HepG2 (cell line): ENCODE data around the gene NTN5. TPM values are rescaled to one million over a fixed set of nuclear protein-coding genes. Genes with fewer than 3 reads are reported as not detected.

Experiments used
- ATAC-seq: fragments of 200-7000 bp; cut with Tn5 transposase; 3 replicates; pipeline ENCODE4 v1.9.1; 2020; ENCODE audit warnings: mild to moderate bottlenecking, moderate library complexity
- BruUV-seq: library from RNA; stranded (reverse); fragments of 400-500 nt; replicated peaks from 2 replicates; lab custom pipeline; 2021; lab: Mats Ljungman, UMichigan
- CTCF ChIA-PET: fragments of 300-600 bp; formaldehyde crosslinking; extraction: SDS; loops from one replicate; lab custom pipeline; 2021; ENCODE audit warnings: low total read pairs, inconsistent platforms, low intra/inter-chr PET ratio; lab: Yijun Ruan, JAX
- POLR2A ChIA-PET: fragments of 350-600 bp; sonication (Branson Sonifier 250); formaldehyde crosslinking; loops from one replicate; lab custom pipeline; 2020; ENCODE audit warnings: antibody characterized with exemption, inconsistent platforms; lab: Yijun Ruan, JAX
- DNase-seq: peaks from one replicate; pipeline ENCODE4 v3.0.0-alpha.2; 2015; ENCODE audit warnings: low spot score
- FAIRE-seq: peaks from 3 replicates; lab custom pipeline; 2011; peaks lifted over from hg19 to GRCh38; lab: Jason Lieb, UNC
- H2AFZ ChIP-seq: one replicate; pipeline ENCODE4 v1.6.1; 2011; ENCODE audit warnings: low read length, inconsistent platforms
- H3K27ac ChIP-seq: fragments of 300-600 bp; 3 replicates; pipeline ENCODE4 v1.8.0; 2011; ENCODE audit warnings: mixed run types, mild to moderate bottlenecking, mixed read lengths, low read length, inconsistent platforms; ENCODE audit not compliant: insufficient read depth; ENCODE audit errors: extremely low read length
- H3K27me3 ChIP-seq, 2 experiments: fragments of 200-600 bp in 1 of 2; 2 replicates in 1 of 2; 3 replicates in 1 of 2; pipeline versions ENCODE4 v1.6.0 to v1.8.0; 2011; ENCODE audit warnings: low read length in 2 of 2, mild to moderate bottlenecking in 2 of 2, moderate library complexity in 2 of 2, inconsistent platforms in 1 of 2; ENCODE audit not compliant: insufficient read depth in 2 of 2, control insufficient read depth in 1 of 2
- H3K36me3 ChIP-seq, 2 experiments: fragments of 200-600 bp in 1 of 2; replicated peaks in 1 of 2; 2 replicates in 1 of 2; 3 replicates in 1 of 2; pipeline versions ENCODE4 v1.5.1 to v1.8.0; 2011; ENCODE audit warnings: low read length in 2 of 2, inconsistent platforms in 1 of 2; ENCODE audit not compliant: insufficient read depth in 2 of 2, control insufficient read depth in 1 of 2
- H3K4me1 ChIP-seq: 2 replicates; pipeline ENCODE4 v1.5.1; 2012; ENCODE audit warnings: low read length, inconsistent platforms; ENCODE audit not compliant: insufficient read depth
- H3K4me2 ChIP-seq: 2 replicates; pipeline ENCODE4 v1.6.0; 2011; ENCODE audit warnings: low read depth, low read length, inconsistent platforms
- H3K4me3 ChIP-seq, 3 experiments: fragments of 200-600 bp in 1 of 3; sonication (generic), shearing (Covaris generic) in 1 of 3; replicated peaks in 1 of 3; 2 replicates each; pipeline ENCODE4 v1.5.1; 2011 to 2016; ENCODE audit warnings: low read length in 3 of 3, inconsistent platforms in 2 of 3, low read depth in 2 of 3, mild to moderate bottlenecking in 2 of 3, control low read depth in 1 of 3, mixed read lengths in 1 of 3; ENCODE audit not compliant: insufficient read depth in 1 of 3
- H3K79me2 ChIP-seq: one replicate; pipeline ENCODE4 v1.6.1; 2011; ENCODE audit warnings: low read length, inconsistent platforms; ENCODE audit not compliant: insufficient read depth
- H3K9ac ChIP-seq: 2 replicates; pipeline ENCODE4 v1.6.0; 2011; ENCODE audit warnings: mild to moderate bottlenecking, low read depth, low read length, inconsistent platforms; ENCODE audit not compliant: insufficient read depth
- H3K9me3 ChIP-seq: 2 replicates; pipeline ENCODE4 v1.5.1; 2012; ENCODE audit warnings: mild to moderate bottlenecking, low read length
- H4K20me1 ChIP-seq: 2 replicates; pipeline ENCODE4 v1.6.0; 2011; ENCODE audit warnings: inconsistent platforms, mild to moderate bottlenecking, low read length, moderate library complexity; ENCODE audit not compliant: insufficient read depth
- CAMTA2 ChIP-seq: sonication (generic); formaldehyde crosslinking; IDR thresholded peaks from 2 replicates; pipeline ENCODE4 v1.4.0; 2020; ENCODE audit warnings: mild to moderate bottlenecking, missing genetic modification reagents, borderline replicate concordance
- HDAC1 ChIP-seq: sonication (generic); formaldehyde crosslinking; IDR thresholded peaks from 2 replicates; pipeline ENCODE4 v1.5.1; 2020; ENCODE audit warnings: mild to moderate bottlenecking, missing genetic modification reagents
- NR3C1 ChIP-seq: sonication (generic); formaldehyde crosslinking; IDR thresholded peaks from 2 replicates; pipeline ENCODE4 v1.4.0; 2020; ENCODE audit warnings: missing genetic modification reagents
- PPARG ChIP-seq: conservative IDR thresholded peaks from 2 replicates; pipeline ENCODE4 v1.6.1; 2016; ENCODE audit warnings: missing biosample characterization, missing genetic modification reagents
- RFX1 ChIP-seq: fragments of 450-650 bp; IDR thresholded peaks from 2 replicates; pipeline ENCODE4 v1.6.1; 2017
- TFDP1 ChIP-seq: IDR thresholded peaks from 2 replicates; pipeline ENCODE4 v1.6.1; 2016; ENCODE audit warnings: missing compliant biosample characterization, missing genetic modification reagents, borderline replicate concordance
- ZBTB38 ChIP-seq: sonication (generic); formaldehyde crosslinking; IDR thresholded peaks from 2 replicates; pipeline ENCODE4 v1.5.1; 2020; ENCODE audit warnings: mild to moderate bottlenecking, missing genetic modification reagents
- ZMYM2 ChIP-seq: sonication (generic); formaldehyde crosslinking; IDR thresholded peaks from 2 replicates; pipeline ENCODE4 v1.8.0; 2022; ENCODE audit warnings: mild to moderate bottlenecking, missing genetic modification reagents
- ZNF136 ChIP-seq: sonication (generic); formaldehyde crosslinking; IDR thresholded peaks from 2 replicates; pipeline ENCODE4 v1.8.1; 2022; ENCODE audit warnings: low read depth, mild to moderate bottlenecking, moderate library complexity, missing genetic modification reagents
- ZNF280D ChIP-seq: sonication (generic); formaldehyde crosslinking; IDR thresholded peaks from 2 replicates; pipeline ENCODE4 v1.5.1; 2020; ENCODE audit warnings: mild to moderate bottlenecking, missing genetic modification reagents
- ZNF576 ChIP-seq: sonication (generic); formaldehyde crosslinking; IDR thresholded peaks from 2 replicates; pipeline ENCODE4 v1.4.0; 2020; ENCODE audit warnings: mild to moderate bottlenecking, missing genetic modification reagents
- ZNF75D ChIP-seq: sonication (generic); formaldehyde crosslinking; IDR thresholded peaks from 2 replicates; pipeline ENCODE4 v1.8.1; 2023; ENCODE audit warnings: missing genetic modification reagents, mild to moderate bottlenecking, borderline replicate concordance
- WGBS: methylation state at CpG from one replicate; pipeline ENCODE4 v1.1.6; 2017; ENCODE audit warnings: low lambda C conversion rate; 5-methylcytosine and 5-hydroxymethylcytosine counted together
- in situ Hi-C: cut with HindIII; loops from 2 replicates; pipeline ENCODE4 v1.10.0; 2017; ENCODE audit warnings: low pct_unique_long_range_greater_than_20kb; ENCODE audit not compliant: extremely low pct_ligation_motif_present
- intact Hi-C: fragments of 100-400 bp; cut with micrococcal nuclease; formaldehyde crosslinking; loops from one replicate; pipeline ENCODE4 v1.10.0; 2022; ENCODE audit not compliant: unreplicated experiment
- polyA plus RNA-seq, 8 experiments: library from polyadenylated mRNA; depleted of rRNA in 3 of 8; stranded (reverse) in 7 of 8; unstranded in 1 of 8; fragments of >200 nt; fragmentation: Illumina TruSeq in 4 of 8; extraction: Trizol in 4 of 8; gene quantifications; 2 replicates each; pipeline versions ENCODE4 v1.2.1 to v1.2.3, GENCODE V29; 2011 to 2016; ENCODE audit warnings: low read depth in 4 of 8, missing spikeins in 1 of 8, mixed read lengths in 1 of 8; ENCODE audit not compliant: insufficient read depth in 1 of 8
- total RNA-seq, 5 experiments: library from RNA; depleted of rRNA; stranded (reverse); fragments of >200 nt; fragmentation: Illumina TruSeq; extraction: Trizol; gene quantifications; 2 replicates each; pipeline ENCODE4 v1.2.3, GENCODE V29; 2016; ENCODE audit warnings: low read depth in 1 of 5
- TF ChIP-seq, protein P1 (sequence below): sonication (generic); formaldehyde crosslinking; IDR thresholded peaks from 2 replicates; pipeline ENCODE4 v1.5.0; 2020; ENCODE audit warnings: missing genetic modification reagents, mild to moderate bottlenecking, borderline replicate concordance
- TF ChIP-seq, protein P2 (sequence below): sonication (generic); formaldehyde crosslinking; IDR thresholded peaks from 2 replicates; pipeline ENCODE4 v1.9.0; 2021; ENCODE audit warnings: missing genetic modification reagents, borderline replicate concordance

NTN5 gene
- total and polyA plus RNA-seq, 2 of the 13 experiments (the other 11 are each of a cell fraction or from before 2014, with no cell fraction given) = 0.05 TPM; not detected in 1

- ATAC-seq = no peak; the same call in 2 of the 3 replicates
- Histone ChIP-seq H3K27me3 (no peaks in the 10 kb centered on the region; a peak in 1 of 5 replicates), H3K9me3 (no peaks in the 10 kb centered on the region), H3K27ac (peak within 1 kb of the TSS; percentile 26), H3K4me1 (peaks cover 36% of the 10 kb centered on the region), H3K36me3 (peaks cover 15 to 28% of the 10 kb centered on the region in 2 experiments), H4K20me1 (peaks cover 38% of the 10 kb centered on the region), H3K9ac (no peak within 1 kb of the TSS), H3K4me3 (no peak within 1 kb of the TSS), H3K4me2 (no peak within 1 kb of the TSS), H3K79me2 (peaks cover 29% of the 10 kb centered on the region), H2AFZ (no peak within 1 kb of the TSS)
- CTCF ChIA-PET = no interaction called here
- intact Hi-C loops (no loop called here), in situ Hi-C loops (no loop called here)
- 70% methylated on average over 21 of the region's 31 CpGs for WGBS
- no peak for FAIRE-seq
- no TSS peak for BruUV-seq
- POLR2A ChIA-PET = interaction anchor here (1.0 to 1.3 kb wide), 3 partner anchors 10 to 26 kb away, joined by 3 read pairs; no protein-coding TSS in a partner anchor
- no peak for DNase-seq
- no peak for TF ChIP-seq HDAC1
- TF ChIP-seq CAMTA2 (CRISPR knock-in tag) = no peak
- no peak for TF ChIP-seq ZBTB38 (CRISPR knock-in tag)
- no peak for TF ChIP-seq ZNF280D (CRISPR knock-in tag)
- TF ChIP-seq, protein P1, sequence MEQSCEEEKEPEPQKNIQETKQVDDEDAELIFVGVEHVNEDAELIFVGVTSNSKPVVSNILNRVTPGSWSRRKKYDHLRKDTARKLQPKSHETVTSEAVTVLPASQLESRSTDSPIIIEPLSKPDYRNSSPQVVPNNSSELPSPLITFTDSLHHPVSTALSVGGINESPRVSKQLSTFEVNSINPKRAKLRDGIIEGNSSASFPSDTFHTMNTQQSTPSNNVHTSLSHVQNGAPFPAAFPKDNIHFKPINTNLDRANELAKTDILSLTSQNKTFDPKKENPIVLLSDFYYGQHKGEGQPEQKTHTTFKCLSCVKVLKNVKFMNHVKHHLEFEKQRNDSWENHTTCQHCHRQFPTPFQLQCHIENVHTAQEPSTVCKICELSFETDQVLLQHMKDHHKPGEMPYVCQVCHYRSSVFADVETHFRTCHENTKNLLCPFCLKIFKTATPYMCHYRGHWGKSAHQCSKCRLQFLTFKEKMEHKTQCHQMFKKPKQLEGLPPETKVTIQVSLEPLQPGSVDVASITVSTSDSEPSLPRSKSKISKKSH (CRISPR knock-in tag) = no peak
- TF ChIP-seq, protein P2, sequence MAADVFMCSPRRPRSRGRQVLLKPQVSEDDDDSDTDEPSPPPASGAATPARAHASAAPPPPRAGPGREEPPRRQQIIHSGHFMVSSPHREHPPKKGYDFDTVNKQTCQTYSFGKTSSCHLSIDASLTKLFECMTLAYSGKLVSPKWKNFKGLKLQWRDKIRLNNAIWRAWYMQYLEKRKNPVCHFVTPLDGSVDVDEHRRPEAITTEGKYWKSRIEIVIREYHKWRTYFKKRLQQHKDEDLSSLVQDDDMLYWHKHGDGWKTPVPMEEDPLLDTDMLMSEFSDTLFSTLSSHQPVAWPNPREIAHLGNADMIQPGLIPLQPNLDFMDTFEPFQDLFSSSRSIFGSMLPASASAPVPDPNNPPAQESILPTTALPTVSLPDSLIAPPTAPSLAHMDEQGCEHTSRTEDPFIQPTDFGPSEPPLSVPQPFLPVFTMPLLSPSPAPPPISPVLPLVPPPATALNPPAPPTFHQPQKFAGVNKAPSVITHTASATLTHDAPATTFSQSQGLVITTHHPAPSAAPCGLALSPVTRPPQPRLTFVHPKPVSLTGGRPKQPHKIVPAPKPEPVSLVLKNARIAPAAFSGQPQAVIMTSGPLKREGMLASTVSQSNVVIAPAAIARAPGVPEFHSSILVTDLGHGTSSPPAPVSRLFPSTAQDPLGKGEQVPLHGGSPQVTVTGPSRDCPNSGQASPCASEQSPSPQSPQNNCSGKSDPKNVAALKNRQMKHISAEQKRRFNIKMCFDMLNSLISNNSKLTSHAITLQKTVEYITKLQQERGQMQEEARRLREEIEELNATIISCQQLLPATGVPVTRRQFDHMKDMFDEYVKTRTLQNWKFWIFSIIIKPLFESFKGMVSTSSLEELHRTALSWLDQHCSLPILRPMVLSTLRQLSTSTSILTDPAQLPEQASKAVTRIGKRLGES (CRISPR knock-in tag) = no peak
- no peak for TF ChIP-seq PPARG (CRISPR knock-in tag)
- no peak for TF ChIP-seq ZMYM2
- TF ChIP-seq TFDP1 (CRISPR knock-in tag) = no peak
- TF ChIP-seq ZNF75D (CRISPR knock-in tag) = no peak
- TF ChIP-seq ZNF576 (CRISPR knock-in tag) = no peak
- no peak for TF ChIP-seq ZNF136 (CRISPR knock-in tag)
- TF ChIP-seq NR3C1 (CRISPR knock-in tag) = no peak
- TF ChIP-seq RFX1 = no peak
Observed at GRCh38 chr19:48614436-48615230, 58.2 kb downstream of the NTN5 start, which contains the start of gene FAM83E. Gene FAM83E, minus strand, starts transcription at chr19:48615076. Its CDS starts 1,704 bp downstream, at chr19:48613372.
